Prostate gland (tissue), 2 donors: Measurements from ENCODE around the gene KLHL29.

ENCODE experiments used
- POLR2A ChIP-seq: fragments of 450-650 bp; IDR thresholded peaks from one replicate; pipeline ENCODE4 v1.6.1; 2016; ENCODE audit warnings: antibody characterized with exemption, mild to moderate bottlenecking
- POLR2AphosphoS5 ChIP-seq: sonication (generic); formaldehyde crosslinking; IDR thresholded peaks from one replicate; pipeline ENCODE4 v1.6.1; 2017; ENCODE audit warnings: antibody characterized with exemption
- TF ChIP-seq, protein P1 (sequence below), 4 experiments: fragments of 200-600 bp in 2 of 4; fragments of 450-650 bp in 2 of 4; sonication (generic) in 2 of 4; IDR thresholded peaks; 1 replicate in 3 of 4; 2 replicates in 1 of 4; pipeline ENCODE4 v1.5.1; 2016 to 2019; ENCODE audit warnings: antibody characterized with exemption in 4 of 4, mild to moderate bottlenecking in 2 of 4, moderate library complexity in 2 of 4

- TF ChIP-seq, protein P1, sequence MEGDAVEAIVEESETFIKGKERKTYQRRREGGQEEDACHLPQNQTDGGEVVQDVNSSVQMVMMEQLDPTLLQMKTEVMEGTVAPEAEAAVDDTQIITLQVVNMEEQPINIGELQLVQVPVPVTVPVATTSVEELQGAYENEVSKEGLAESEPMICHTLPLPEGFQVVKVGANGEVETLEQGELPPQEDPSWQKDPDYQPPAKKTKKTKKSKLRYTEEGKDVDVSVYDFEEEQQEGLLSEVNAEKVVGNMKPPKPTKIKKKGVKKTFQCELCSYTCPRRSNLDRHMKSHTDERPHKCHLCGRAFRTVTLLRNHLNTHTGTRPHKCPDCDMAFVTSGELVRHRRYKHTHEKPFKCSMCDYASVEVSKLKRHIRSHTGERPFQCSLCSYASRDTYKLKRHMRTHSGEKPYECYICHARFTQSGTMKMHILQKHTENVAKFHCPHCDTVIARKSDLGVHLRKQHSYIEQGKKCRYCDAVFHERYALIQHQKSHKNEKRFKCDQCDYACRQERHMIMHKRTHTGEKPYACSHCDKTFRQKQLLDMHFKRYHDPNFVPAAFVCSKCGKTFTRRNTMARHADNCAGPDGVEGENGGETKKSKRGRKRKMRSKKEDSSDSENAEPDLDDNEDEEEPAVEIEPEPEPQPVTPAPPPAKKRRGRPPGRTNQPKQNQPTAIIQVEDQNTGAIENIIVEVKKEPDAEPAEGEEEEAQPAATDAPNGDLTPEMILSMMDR (IDR thresholded peaks at IDR 0.05) = no peak
- TF ChIP-seq POLR2A (no peak), POLR2AphosphoS5 (no peak)
Observed at GRCh38 chr2:23688486-23689130, 303.6 kb downstream of the KLHL29 start.
